Nephron progenitor cell (in vitro differentiated cells): Measurements from ENCODE around the gene CD19.

Source experiments
- DNase-seq: peaks from one replicate; pipeline ENCODE4 v3.0.0; 2021
- H3K27ac Mint-ChIP-seq: 2 replicates; pipeline ENCODE4 v1.8.0; 2021; ENCODE audit warnings: mild to moderate bottlenecking, moderate library complexity, mixed read lengths
- H3K27me3 Mint-ChIP-seq: 2 replicates; pipeline ENCODE4 v1.8.0; 2021; ENCODE audit warnings: mild to moderate bottlenecking, low read depth, mixed read lengths; ENCODE audit not compliant: poor library complexity
- H3K36me3 Mint-ChIP-seq: 2 replicates; pipeline ENCODE4 v1.8.0; 2021; ENCODE audit warnings: low read depth, mixed read lengths
- H3K4me1 Mint-ChIP-seq: 2 replicates; pipeline ENCODE4 v1.8.0; 2021; ENCODE audit warnings: mixed read lengths
- H3K4me3 Mint-ChIP-seq: 2 replicates; pipeline ENCODE4 v1.8.0; 2021; ENCODE audit warnings: mild to moderate bottlenecking, moderate library complexity, mixed read lengths
- H3K9me3 Mint-ChIP-seq: 2 replicates; pipeline ENCODE4 v1.8.0; 2021; ENCODE audit warnings: mild to moderate bottlenecking, moderate library complexity, mixed read lengths
- CTCF ChIP-seq: fragments of 200-600 bp; sonication (generic); IDR thresholded peaks from 2 replicates; pipeline ENCODE4 v1.5.0; 2021; ENCODE audit warnings: antibody characterized with exemption

The CD19 gene

GRCh38 chr16:28912558-28912957 is 19.2 kb upstream of the CD19 start:
- peak overlapping the region; percentile 86 for H3K27ac Mint-ChIP-seq
- no peaks in the 10 kb centered on the region for H3K27me3 Mint-ChIP-seq
- H3K4me3 Mint-ChIP-seq, result no peak overlapping the region
- no peak for TF ChIP-seq CTCF
- no peak for DNase-seq
- H3K36me3 Mint-ChIP-seq, result peaks cover 27% of the 10 kb centered on the region
- peaks cover 6% of the 10 kb centered on the region for H3K4me1 Mint-ChIP-seq
- H3K9me3 Mint-ChIP-seq, result no peaks in the 10 kb centered on the region

DNA sequence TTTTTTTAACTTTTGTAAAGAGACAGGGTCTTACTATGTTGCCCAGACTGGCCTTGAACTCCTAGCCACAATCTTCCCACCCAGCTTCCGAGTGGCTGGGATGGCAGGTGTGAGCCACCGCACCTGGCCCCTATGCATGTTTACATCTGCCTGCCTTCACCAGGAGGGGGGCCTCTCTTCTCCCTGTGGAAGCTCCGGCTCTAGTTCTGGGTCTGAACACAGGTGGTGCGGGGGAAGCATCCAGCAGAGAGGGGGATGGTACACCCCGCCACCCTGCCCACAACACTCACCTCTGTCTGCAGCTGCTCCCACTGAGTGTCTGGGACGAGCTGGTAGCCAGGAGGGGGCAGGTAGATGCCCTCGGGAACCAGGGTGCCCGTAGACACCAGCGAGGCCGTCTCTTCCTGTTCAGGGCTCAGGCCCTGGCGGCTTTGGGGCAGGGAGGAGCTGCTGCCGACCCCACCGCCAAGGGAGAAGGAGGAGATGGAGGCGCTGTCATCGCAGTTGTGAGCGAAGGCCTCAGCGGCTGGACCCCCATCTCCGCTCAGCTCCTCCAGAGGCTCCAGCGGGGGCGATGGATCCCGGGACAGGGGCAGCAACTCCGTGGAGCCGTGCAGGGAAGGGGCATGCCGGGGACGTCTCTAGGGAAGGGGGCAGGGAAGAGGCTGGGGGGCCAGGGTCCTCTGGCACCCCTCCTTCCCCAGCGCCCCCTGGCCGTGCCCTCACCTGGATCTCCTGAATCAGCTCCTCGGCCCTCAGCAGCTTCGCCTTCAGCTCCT is 17.6 kb upstream of the CD19 start:
- Mint-ChIP-seq H3K9me3 (no peaks in the 10 kb centered on the region), H3K36me3 (peaks cover 29% of the 10 kb centered on the region), H3K4me3 (no peak overlapping the region), H3K27ac (no peak overlapping the region), H3K4me1 (peaks cover 6% of the 10 kb centered on the region), H3K27me3 (no peaks in the 10 kb centered on the region)
- no peak for TF ChIP-seq CTCF
- DNase-seq, result no peak

DNA sequence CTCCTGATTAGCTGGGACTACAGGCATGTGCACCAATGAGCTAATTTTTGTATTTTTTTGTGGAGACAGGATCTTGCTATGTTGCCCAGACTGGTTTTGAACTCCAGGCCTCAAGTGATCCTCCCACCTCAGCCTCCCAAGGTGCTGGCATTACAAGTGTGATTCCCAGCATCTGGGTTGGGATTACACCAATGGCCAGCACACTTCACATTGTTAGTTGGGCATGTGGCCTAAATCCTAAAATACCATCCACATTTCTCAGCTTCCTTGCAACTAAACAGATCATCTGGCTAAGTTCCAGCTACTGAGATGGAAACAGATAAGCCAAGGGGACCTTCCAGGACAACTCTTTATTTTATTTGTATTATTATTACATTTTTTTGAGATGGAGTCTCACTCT is 16.6 kb upstream of the CD19 start:
- no peak for DNase-seq
- no peaks in the 10 kb centered on the region for H3K27me3 Mint-ChIP-seq
- peaks cover 37% of the 10 kb centered on the region for H3K36me3 Mint-ChIP-seq
- H3K9me3 Mint-ChIP-seq, result no peaks in the 10 kb centered on the region
- TF ChIP-seq CTCF, result no peak
- H3K4me1 Mint-ChIP-seq, result peaks cover 3% of the 10 kb centered on the region
- H3K27ac Mint-ChIP-seq, result no peak overlapping the region
- H3K4me3 Mint-ChIP-seq, result no peak overlapping the region

GRCh38 chr16:28917095-28917494 is 14.7 kb upstream of the CD19 start:
- no peak for DNase-seq
- no peak for TF ChIP-seq CTCF
- Mint-ChIP-seq H3K27ac (peak overlapping the region; percentile 2), H3K4me1 (no peaks in the 10 kb centered on the region), H3K27me3 (no peaks in the 10 kb centered on the region), H3K36me3 (peaks cover 43% of the 10 kb centered on the region), H3K9me3 (no peaks in the 10 kb centered on the region), H3K4me3 (no peak overlapping the region)

- Mint-ChIP-seq H3K4me3 (no peak overlapping the region), H3K36me3 (peaks cover 34% of the 10 kb centered on the region), H3K9me3 (no peaks in the 10 kb centered on the region), H3K27ac (no peak overlapping the region), H3K27me3 (no peaks in the 10 kb centered on the region), H3K4me1 (peaks cover 4% of the 10 kb centered on the region)
- TF ChIP-seq CTCF, result no peak
- DNase-seq, result no peak
These were observed 13.1 kb upstream of the CD19 start for GRCh38 chr16:28918698-28919097.

DNA sequence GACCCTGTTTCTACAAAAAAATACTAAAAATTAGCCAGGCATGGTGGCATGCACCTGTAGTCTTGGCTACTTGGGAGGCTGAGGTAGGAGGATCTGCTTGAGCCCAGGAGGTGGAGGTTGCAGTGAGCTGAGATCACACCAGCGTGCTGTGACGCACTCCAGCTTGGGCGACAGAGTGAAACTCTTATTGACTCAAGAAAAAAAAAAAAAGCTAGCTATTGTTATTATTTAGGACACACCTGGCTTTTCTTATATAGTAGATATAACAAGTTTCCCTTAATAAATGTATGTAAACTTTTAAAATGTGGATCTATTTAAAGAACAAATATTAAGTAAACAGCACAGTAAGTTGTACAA is 8.6 kb upstream of the CD19 start:
- no peak overlapping the region for H3K27ac Mint-ChIP-seq

More for the DNA sequence above, 8.6 kb upstream of the CD19 start:
- Mint-ChIP-seq H3K27me3 (no peaks in the 10 kb centered on the region), H3K4me3 (peak overlapping the region; percentile 91), H3K36me3 (peaks cover 15% of the 10 kb centered on the region), H3K9me3 (no peaks in the 10 kb centered on the region), H3K4me1 (peaks cover 26% of the 10 kb centered on the region)
- no peak for DNase-seq
- no peak for TF ChIP-seq CTCF
